ENCODE results near the gene S100A2.

Gene S100A2

DNA sequence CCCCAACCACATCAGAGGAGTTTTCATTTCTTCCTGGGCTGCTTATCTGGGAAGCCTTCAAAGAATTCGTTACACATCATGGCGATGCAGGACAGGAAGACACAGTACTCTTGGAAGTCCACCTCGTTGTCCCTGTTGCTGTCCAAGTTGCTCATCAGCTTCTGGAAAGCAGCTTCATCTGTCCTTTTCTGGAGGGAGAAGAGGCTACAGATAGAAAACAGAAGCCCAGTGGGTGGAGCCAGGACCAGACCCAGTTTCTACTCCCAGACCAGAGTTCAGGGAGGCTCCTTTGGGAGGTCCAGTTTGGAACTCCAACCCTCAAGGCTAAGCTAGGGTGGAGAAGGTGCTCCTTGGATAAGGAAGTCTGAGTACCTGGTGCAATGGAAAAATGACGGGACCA is 21.9 kb downstream of the S100A2 start:
- no peak for DNase-seq

- no peak for DNase-seq
Observed at GRCh38 chr1:153542956-153543711, 22.5 kb downstream of the S100A2 start.

DNA sequence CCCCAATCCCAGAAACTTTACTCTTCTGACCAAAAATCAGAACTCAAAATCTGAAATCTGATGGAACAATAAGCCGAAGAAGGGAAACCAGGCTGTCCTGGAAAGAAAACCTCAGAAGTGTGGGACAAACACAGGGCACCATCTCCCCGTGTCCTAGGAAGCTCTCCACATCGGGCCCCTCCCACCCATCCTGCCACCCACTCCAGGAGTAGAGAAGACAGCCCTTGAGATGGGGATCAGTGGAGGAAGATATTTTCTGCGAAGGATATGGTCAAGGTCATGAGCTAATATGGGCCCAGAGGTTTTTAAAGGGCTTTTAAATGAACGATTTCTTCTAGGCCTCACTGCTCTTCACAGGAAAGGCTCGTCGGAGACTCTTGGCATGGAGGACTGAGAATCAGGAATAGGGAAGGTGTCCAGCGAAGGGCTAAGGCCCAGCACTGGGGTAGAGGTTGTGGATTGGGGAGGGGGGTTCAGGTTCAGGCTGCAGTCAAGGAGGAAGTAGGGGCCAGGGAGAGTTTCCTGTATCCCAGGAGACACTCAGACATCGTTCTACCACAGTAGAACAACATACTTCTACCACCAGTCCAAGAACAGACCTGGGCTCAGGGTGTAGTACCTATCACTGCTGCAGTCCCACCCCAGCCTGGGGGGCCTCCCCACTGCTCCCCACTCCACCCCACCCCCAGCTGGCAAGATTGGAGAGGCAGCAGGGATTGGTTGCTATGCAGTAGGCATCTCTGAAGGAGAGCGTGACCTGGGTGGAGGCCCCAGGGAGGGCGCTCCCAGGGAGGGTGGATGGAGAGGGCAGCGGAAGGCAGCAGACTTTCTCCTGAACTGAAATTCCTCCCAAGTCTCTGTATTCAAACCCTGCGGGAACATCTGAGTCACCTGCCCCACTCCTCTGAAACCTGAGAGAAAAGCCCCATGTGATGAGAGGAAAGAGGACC is 23.7 kb downstream of the S100A2 start:
- DNase-seq: no peak

- DNase-seq: no peak
Observed at GRCh38 chr1:153540394-153541361, 25.0 kb downstream of the S100A2 start, which contains the start of gene S100A5. TSS of gene S100A5 (minus strand) at chr1:153540934. CDS start at chr1:153540191, 743 bp downstream.

DNA sequence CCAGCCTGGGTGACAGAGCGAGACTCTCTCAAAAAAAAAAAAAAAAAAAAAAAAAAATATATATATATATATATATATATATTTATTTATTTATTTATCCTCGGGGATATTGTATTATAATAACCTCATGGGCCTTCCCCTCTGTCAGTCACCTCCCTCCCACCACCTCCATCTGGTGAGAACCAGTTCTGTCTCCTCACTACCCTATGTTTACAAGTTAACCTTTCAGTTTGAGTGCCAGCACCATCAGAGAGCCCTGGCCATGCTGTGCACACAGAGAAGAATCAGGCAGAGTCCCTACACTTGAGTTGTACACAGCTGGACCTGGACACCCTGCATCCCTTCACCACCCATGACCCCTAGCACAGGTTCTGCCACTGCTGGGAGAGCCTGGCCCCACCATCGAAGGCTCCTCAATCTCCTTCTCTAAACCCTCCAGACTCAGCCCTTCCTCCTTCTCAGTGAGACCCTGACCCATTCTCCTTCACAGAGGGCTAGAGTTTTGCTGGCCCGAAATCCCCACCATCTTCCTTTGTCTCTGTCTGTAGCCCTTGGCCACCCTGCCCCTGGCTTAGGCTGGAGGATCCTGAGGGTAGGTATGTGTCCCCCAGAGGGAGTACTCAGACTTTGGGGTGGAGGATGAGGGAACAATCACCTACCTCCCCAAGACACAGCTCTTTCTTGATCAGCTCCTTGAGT is 26.1 kb downstream of the S100A2 start:
- DNase-seq: no peak

GRCh38 chr1:153538315-153538821 is 27.3 kb downstream of the S100A2 start:
- peak; percentile 60 to 83 for DNase-seq

- no peak for DNase-seq
Observed at GRCh38 chr1:153537376-153537730, 28.3 kb downstream of the S100A2 start.

GRCh38 chr1:153536671-153537375 is 28.8 kb downstream of the S100A2 start:
- no peak for DNase-seq

DNA sequence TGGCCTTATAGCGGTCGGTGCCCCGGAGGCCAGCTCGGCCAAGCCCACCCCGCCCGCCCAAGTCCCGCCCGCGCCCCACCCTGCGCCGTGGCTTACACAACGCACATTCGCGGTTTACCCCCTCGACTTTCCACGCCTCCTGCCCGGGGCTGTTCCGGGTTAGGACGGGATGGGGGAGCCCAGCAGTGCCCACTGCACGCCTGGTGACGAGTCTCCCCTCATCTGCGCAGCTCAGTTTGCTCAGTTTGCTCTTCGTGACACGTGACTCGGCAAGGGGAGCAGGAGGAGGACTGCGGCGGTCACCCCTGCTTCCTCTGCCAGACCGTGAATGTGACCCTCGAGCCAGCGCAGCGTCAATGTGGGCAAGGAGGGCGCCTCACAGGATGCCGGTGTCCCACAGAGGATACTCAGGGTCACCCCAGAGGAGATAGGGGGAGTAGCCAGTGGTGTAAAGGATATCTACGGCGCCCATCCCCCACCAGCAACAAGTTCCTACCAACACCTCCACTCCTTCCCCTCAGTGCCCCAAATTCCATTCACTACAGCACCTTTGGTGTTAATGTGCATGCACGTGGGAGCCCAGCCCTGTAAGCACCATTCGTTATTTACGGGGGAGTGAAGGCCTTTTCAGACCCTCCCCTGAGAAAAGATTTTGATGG is 29.5 kb downstream of the S100A2 start:
- peak; percentile 74 to 88 for DNase-seq

DNA sequence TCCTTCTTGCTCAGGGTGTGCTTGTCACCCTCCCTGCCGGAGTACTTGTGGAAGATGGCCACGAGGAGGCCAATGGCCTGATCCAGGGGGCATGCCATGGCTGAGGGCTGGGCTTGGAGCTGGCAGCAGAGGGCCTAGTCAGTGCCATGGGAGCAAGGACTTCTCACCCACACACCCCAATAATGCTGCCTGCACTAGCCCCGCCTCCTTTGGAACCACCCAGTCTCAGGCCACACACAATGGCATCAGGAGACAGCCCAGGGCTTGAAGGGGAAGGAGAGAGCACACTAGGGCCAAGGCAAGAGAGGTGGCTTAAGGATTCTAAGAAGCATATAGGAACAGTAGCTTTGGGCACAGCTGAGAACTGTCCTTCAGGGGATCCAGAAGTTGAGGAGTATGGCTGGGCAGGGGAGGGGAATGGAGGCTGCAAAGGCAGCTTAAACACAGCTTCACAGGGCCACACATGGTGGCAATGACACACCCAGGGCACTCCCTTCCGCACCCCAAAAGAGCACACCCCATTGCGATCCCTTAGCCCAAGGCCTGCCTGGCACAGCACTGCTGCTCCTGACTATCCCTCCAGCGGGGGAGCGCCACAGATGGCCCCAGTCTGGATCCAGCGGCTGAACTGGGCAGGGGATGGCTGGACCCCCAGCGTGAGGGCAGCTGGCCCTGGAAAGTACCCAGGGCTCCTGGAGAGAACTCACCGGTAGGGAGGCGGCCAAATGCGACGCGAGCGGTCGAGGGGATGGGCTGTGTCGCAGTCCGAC is 30.2 kb downstream of the S100A2 start, which contains the start of gene S100A6:
Gene S100A6, minus strand, starts transcription at position 750 of the 770 bp plus-strand sequence. Its CDS starts 652 bp downstream, at position 98.
- DNase-seq: no peak

DNA sequence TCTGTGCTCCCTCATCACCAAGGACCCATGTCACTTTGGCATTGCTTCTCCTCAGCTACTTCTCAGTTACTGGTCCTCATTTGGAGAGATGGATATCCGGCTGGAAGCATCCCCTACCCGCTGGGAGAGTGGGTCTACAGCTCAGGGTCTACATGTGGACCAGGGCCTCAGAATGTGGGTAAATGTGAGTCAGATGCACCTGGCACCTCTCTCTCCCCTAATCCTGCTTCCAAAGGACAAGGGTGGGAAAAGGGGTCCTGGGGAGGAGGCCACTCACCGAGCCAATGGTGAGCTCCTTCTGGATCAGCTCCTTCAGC is 30.8 kb downstream of the S100A2 start:
- DNase-seq: no peak

GRCh38 chr1:153534226-153534924 is 31.3 kb downstream of the S100A2 start:
- DNase-seq: no peak

DNA sequence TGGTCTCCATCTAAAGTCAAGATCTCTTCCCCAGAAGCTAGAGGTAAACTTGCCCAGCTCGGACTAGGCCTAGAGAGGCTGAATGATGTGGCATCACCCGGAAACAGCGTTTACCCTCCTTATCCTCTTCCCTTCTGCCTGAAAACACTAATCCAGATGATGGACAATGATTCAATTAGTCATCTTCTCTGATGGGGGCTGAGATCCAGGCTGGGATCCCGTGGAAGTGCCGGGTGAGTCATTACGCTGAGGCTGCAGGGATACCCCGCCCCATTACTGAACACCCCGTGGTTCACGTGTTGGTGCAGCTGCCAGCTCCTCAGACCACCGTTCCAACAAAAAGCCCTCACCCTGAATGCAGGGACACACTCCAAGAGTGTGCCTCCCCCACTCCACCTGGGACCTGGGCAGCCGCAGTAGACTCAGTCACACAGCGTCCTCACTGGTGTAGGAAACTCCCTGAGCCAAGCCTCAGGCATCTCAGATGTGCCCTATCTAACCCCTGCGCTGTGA is 31.9 kb downstream of the S100A2 start:
- peak; percentile 78 to 88 for DNase-seq

DNA sequence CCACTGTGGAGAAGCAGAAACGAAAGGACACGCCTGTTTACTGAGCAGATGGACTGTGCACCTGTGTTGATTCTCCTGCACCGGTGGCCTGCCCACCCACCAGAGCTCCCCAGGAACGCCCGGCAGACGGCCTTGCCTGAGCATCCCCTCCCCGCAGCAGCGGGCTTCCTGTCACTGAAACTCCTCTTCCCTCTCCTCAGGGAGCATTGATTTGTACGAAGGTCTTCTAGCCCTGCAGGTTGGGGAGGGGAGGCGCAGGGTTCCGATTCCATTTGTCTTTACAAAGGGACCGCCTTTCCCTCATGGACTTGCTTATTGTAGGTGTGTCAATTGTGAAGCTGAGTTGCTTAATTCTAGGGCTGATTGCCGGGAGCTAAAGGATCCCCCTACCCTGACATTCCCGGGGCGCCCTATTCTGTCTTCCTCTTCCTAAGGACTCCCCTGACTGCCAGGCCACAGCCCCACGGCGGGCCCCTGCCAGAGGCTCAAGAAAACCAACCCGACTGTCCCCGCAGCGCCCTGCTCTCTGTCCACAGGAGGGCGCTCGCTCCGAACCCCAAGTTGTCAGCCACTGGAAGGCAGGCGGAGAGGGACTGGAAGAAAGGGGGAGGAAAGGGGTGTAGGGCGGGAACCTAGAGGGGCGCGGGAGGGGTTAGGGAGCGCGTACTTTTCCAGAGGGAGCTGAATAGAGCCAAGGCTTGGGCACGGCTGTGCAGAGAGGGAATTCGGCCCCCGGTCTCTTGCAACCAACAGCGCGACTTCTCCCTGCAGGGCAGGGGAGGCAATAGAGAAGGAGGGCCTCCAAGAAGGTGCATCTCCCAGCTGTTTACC is 32.7 kb downstream of the S100A2 start:
- peak; percentile 94 to 95 for DNase-seq

GRCh38 chr1:153532181-153532580 is 33.5 kb downstream of the S100A2 start:
- no peak for DNase-seq

GRCh38 chr1:153531638-153532037 is 34.0 kb downstream of the S100A2 start:
- DNase-seq: no peak

GRCh38 chr1:153527683-153528040 is 38.0 kb downstream of the S100A2 start:
- DNase-seq: no peak

All from SHP77 (cell line).